HG02571 (cell line): ENCODE measurements around the gene OBSCN.

Experiments
- ATAC-seq: cut with Tn5 transposase; IDR thresholded peaks from one replicate; pipeline ENCODE4 v1.9.1; 2021; ENCODE audit warnings: mild to moderate bottlenecking, moderate library complexity; ENCODE audit not compliant: unreplicated experiment

OBSCN gene

GRCh38 chr1:228337711-228338520 is 130.1 kb downstream of the OBSCN start:
- no peak for ATAC-seq

- ATAC-seq = no peak
Measured at GRCh38 chr1:228338521-228339051, 130.7 kb downstream of the OBSCN start.

GRCh38 chr1:228339059-228339704 is 131.3 kb downstream of the OBSCN start:
- ATAC-seq = no peak

GRCh38 chr1:228339766-228340685 is 132.2 kb downstream of the OBSCN start:
- no peak for ATAC-seq

GRCh38 chr1:228340686-228341449 is 133.0 kb downstream of the OBSCN start:
- no peak for ATAC-seq

GRCh38 chr1:228341450-228341813 is 133.6 kb downstream of the OBSCN start:
- ATAC-seq = no peak

- no peak for ATAC-seq
Measured at GRCh38 chr1:228341814-228342626, 134.2 kb downstream of the OBSCN start.

GRCh38 chr1:228342627-228343190 is 134.9 kb downstream of the OBSCN start:
- ATAC-seq = no peak

- no peak for ATAC-seq
Measured at GRCh38 chr1:228343191-228343661, 135.4 kb downstream of the OBSCN start.

- no peak for ATAC-seq
Measured at GRCh38 chr1:228344631-228345072, 136.8 kb downstream of the OBSCN start.

- ATAC-seq = no peak
Measured at GRCh38 chr1:228345201-228345930, 137.5 kb downstream of the OBSCN start.

- ATAC-seq = no peak
Measured at GRCh38 chr1:228346731-228347130, 138.9 kb downstream of the OBSCN start.

GRCh38 chr1:228347181-228347580 is 139.3 kb downstream of the OBSCN start:
- ATAC-seq = no peak

- no peak for ATAC-seq
Measured at GRCh38 chr1:228348708-228349467, 141.0 kb downstream of the OBSCN start.

- ATAC-seq = no peak
Measured at GRCh38 chr1:228349701-228350171, 141.9 kb downstream of the OBSCN start.

GRCh38 chr1:228350179-228350742 is 142.4 kb downstream of the OBSCN start:
- no peak for ATAC-seq
